22Rv1 (cell line): Measurements from ENCODE around the gene ABHD6.

ENCODE experiments used
- H3K27ac ChIP-seq: fragments of 450-650 bp; 2 replicates; pipeline ENCODE4 v1.5.1; 2017
- ZFX ChIP-seq: fragments of 450-650 bp; IDR thresholded peaks from 2 replicates; pipeline ENCODE4 v1.6.1; 2017; ENCODE audit warnings: antibody characterized with exemption, borderline replicate concordance
- TF ChIP-seq, protein P1 (sequence below): fragments of 450-650 bp; IDR thresholded peaks from 2 replicates; pipeline ENCODE4 v1.5.1; 2017; ENCODE audit warnings: mild to moderate bottlenecking

Gene ABHD6

DNA sequence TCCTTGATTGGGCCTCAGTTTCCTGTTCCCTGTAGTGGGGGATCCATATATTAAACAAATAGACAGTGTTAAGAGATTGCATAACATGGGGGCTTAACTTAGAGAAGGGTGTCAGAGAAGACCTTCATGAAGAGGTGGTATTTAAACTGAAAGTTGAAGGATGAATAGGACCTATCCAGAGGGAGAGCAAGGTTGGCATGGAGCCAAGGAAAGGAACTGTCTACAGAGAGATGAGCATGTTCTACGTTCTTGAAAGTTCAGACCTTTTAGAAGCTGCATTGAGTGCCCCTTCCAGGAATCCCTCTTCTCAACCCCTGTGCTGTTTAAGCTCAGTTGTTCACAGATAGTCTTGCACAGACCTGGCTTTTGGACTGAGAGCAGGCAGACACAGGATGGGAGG, 71.1 kb downstream of the ABHD6 start:
- TF ChIP-seq, protein P1, sequence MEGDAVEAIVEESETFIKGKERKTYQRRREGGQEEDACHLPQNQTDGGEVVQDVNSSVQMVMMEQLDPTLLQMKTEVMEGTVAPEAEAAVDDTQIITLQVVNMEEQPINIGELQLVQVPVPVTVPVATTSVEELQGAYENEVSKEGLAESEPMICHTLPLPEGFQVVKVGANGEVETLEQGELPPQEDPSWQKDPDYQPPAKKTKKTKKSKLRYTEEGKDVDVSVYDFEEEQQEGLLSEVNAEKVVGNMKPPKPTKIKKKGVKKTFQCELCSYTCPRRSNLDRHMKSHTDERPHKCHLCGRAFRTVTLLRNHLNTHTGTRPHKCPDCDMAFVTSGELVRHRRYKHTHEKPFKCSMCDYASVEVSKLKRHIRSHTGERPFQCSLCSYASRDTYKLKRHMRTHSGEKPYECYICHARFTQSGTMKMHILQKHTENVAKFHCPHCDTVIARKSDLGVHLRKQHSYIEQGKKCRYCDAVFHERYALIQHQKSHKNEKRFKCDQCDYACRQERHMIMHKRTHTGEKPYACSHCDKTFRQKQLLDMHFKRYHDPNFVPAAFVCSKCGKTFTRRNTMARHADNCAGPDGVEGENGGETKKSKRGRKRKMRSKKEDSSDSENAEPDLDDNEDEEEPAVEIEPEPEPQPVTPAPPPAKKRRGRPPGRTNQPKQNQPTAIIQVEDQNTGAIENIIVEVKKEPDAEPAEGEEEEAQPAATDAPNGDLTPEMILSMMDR = no peak
- no peak for TF ChIP-seq ZFX
- no peak overlapping the region for H3K27ac ChIP-seq

DNA sequence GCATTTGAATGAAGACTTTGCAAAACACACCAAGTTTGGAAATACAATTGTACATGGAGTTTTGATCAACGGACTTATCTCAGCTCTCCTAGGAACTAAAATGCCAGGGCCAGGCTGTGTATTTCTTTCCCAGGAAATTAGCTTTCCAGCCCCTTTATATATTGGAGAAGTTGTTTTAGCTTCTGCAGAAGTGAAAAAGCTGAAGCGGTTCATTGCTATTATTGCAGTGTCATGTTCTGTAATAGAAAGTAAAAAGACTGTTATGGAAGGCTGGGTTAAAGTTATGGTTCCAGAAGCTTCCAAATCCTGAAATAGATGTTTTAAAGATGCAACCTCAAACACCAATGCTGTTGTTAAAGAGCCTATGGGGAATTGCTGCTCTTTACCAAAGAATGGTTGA, 80.2 kb downstream of the ABHD6 start:
- TF ChIP-seq, protein P1 = no peak
- no peak for TF ChIP-seq ZFX
- no peak overlapping the region for H3K27ac ChIP-seq

DNA sequence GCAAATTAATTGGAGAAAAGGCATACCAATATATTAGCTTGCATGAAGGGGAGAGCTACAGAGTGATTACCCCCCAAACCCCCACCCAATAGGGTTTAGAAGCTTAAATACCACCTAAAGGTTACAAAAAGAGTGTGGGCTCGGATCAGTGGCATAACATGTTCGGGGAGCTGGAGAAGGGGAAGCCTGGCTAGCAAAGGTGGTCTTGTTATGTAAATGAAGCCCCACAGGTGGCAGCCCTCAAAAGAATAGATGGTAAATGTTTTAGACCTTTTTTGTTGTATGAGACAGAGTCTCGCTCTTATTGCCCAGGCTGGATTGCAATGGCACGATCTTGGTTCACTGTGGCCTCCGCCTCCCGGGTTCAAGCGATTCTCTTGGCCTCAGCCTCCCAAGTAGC, 84.2 kb downstream of the ABHD6 start:
- H3K27ac ChIP-seq = no peak overlapping the region
- no peak for TF ChIP-seq ZFX
- TF ChIP-seq, protein P1 = no peak

DNA sequence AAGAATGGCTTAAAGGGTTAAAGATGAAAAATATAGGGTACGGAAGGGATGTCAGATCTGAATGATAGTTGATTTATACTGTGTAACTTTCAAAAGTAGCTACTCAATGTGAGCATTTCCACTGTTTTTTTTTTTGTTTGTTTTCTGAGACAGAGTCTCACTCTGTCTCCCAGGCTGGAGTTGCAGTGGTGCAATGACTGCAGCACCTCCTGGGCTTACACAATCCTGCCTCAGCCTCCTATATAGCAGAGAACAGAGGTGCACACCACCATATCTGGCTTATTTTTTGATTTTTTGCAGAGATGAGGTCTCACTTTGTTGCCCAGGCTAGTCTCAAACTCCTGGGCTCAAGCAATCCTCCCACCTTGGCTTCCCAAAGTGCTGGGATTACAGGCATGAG, 85.2 kb downstream of the ABHD6 start:
- H3K27ac ChIP-seq = no peak overlapping the region
- TF ChIP-seq ZFX = no peak
- TF ChIP-seq, protein P1 = no peak

DNA sequence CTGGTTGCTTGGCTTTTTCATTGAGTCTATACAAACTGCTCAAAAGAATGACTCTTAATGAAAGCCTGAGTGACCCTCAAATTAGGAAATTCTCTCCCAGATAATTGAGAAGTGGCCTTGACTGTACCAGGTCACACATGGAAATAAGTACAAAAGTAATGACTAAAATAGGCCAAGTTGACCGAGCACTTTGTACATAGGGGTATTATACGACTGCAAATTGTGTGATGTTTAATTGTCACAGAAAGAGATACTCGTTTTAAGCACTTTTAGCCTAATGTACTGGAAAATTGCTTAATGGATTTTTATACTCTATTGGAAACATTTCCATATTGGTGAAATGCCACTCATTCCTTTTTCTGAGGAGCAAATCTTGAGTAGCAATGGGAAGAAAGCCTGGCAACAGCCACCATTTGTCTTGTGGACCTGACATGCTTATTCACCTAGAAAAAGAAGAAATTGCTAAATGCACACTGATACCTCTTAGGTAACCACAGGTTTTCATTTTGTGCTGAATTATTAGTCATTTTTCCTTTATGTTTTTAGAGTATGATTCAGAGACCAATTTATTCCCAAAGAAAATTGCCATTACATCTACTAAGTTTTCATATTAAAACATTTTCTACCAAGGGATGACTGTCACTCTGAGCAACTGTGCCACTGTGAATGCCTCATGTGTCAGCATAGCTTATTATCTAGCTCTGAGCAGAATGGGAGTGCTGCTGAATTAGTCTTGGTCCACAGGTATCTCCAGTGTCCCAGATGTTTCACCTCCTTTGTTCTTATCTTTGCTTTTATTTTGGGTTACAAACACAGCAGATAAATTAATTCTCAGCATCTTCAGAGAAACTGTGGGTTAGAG, 86.2 kb downstream of the ABHD6 start:
- no peak overlapping the region for H3K27ac ChIP-seq
- TF ChIP-seq, protein P1 = no peak
- TF ChIP-seq ZFX = no peak

DNA sequence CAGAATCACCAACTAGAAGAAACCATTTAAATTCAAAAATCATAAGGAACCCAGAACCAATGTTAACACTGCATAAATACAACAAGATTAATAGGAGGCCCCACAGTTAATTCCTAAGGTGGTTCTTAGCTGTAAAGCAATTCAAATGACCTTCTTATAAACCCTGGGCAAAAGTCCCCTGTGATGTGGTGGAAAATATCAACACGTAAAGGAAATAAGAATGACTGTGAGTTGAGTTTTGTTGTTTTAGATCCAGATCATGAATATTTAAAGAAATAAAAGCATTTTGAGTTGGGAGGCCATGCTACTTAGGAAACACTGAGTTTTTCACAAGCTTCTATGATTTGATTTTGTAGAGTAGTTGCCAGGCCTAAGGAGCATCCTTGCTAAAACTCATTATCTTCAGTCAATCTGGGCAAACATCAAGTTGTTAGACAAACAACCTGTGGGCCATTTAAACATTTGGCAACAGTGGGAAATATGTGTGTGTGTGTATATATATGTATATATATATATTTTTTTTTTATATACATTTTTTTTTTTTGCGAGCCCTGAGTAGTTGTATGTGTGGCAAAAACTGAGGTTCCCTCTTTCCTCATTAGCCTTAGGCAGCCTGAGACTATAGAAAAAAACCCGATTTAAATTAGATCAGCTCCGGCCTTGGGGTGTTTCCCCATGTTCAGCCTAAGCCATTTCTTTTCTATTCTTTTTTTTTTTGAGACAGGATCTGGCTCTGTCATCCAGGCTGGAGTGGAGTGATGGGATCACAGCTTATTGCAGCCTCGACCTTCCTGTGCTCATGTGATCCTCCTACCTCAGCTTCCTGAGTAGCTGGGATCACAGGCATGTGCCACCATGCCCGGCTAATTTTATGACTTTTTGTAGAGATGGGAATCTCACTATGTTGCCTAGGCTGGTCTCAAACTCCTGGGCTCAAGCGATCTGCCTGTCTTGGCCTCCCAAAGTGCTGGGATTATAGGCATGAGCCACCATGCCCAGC, 87.1 kb downstream of the ABHD6 start:
- TF ChIP-seq ZFX = no peak
- TF ChIP-seq, protein P1 = no peak
- H3K27ac ChIP-seq = no peak overlapping the region

DNA sequence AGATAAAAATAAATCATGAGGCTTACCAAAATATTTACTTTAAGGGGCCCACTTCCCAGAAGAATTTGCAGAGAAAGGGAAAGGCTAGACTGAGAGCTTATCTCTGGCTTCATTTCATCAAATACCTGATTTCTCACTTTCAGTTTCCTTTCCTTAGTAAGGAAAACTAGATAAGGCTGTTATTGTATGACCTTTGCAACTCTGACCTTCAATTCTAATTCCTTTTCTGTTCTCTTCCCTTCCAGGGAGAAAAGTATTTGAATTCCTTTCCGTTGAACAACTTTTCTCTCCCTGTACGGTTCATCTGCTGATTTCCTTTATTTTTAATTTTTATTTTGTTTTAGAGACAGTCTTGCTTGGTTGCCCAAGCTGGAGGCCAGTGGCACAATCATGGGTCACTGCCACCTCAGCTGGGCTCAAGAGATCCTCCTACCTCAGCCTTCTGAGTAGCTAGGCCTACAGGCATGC, 88.0 kb downstream of the ABHD6 start:
- H3K27ac ChIP-seq = no peak overlapping the region
- no peak for TF ChIP-seq ZFX
- TF ChIP-seq, protein P1 = no peak
